K562 (cell line): ENCODE results near the gene BNC2. TPM values are rescaled to one million over a fixed set of nuclear protein-coding genes. Genes with fewer than 3 reads are reported as not detected.

Experiments used
- CC2D1A ChIP-seq: fragments of 450-650 bp; IDR thresholded peaks from 2 replicates; pipeline ENCODE4 v1.6.1; 2017; ENCODE audit warnings: mild to moderate bottlenecking
- CREB3L1 ChIP-seq: fragments of 450-650 bp; IDR thresholded peaks from 2 replicates; pipeline ENCODE4 v1.6.1; 2014; ENCODE audit warnings: low read depth, mild to moderate bottlenecking, moderate library complexity, borderline replicate concordance
- EWSR1 ChIP-seq: fragments of 450-650 bp; IDR thresholded peaks from 2 replicates; pipeline ENCODE4 v1.6.1; 2018; ENCODE audit warnings: borderline replicate concordance, mild to moderate bottlenecking, low read depth, moderate library complexity; ENCODE audit not compliant: partially characterized antibody
- MLX ChIP-seq, 2 experiments: fragments of 450-650 bp in 1 of 2; sonication (generic) in 1 of 2; formaldehyde crosslinking; conservative IDR thresholded peaks; 2 replicates each; pipeline versions ENCODE4 v1.4.0 to v1.8.1; 2020 to 2022; ENCODE audit warnings: mild to moderate bottlenecking in 1 of 2, missing genetic modification reagents in 1 of 2
- MNT ChIP-seq, 2 experiments: fragments of 450-650 bp; conservative IDR thresholded peaks; 2 replicates each; pipeline ENCODE4 v1.6.1; 2017; ENCODE audit warnings: mild to moderate bottlenecking in 2 of 2, moderate library complexity in 2 of 2
- PREB ChIP-seq: sonication (generic); formaldehyde crosslinking; IDR thresholded peaks from 2 replicates; pipeline ENCODE4 v1.8.1; 2023; ENCODE audit warnings: mild to moderate bottlenecking, missing genetic modification reagents
- SMC3 ChIP-seq: conservative IDR thresholded peaks from 2 replicates; pipeline ENCODE4 v1.6.1; 2011; ENCODE audit warnings: low read depth, low read length, improper control_type of control experiment; ENCODE audit not compliant: insufficient read depth
- TEAD2 ChIP-seq: fragments of 450-650 bp; IDR thresholded peaks from 2 replicates; pipeline ENCODE4 v1.6.1; 2016; ENCODE audit warnings: missing genetic modification characterization, control low read depth, missing compliant biosample characterization
- THRA ChIP-seq: fragments of 450-650 bp; IDR thresholded peaks from 2 replicates; pipeline ENCODE4 v1.6.1; 2017; ENCODE audit warnings: mild to moderate bottlenecking, moderate library complexity
- ZNF133 ChIP-seq: fragments of 250-450 bp; sonication (Bioruptor Pico); IDR thresholded peaks from 2 replicates; pipeline ENCODE4 v1.4.0; 2020; ENCODE audit warnings: mild to moderate bottlenecking
- ZNF263 ChIP-seq: sonication (generic); formaldehyde crosslinking; IDR thresholded peaks from 2 replicates; pipeline ENCODE4 v1.8.0; 2022; ENCODE audit warnings: mild to moderate bottlenecking, missing genetic modification reagents, borderline replicate concordance
- polyA plus RNA-seq, 8 experiments: library from polyadenylated mRNA; depleted of rRNA in 4 of 8; stranded (reverse) in 5 of 8; unstranded in 3 of 8; fragments of >200 nt; fragmentation: Nextera tagmentation in 2 of 8; fragmentation: Illumina TruSeq in 1 of 8; extraction: Ambion mirVana in 2 of 8; extraction: Trizol in 1 of 8; gene quantifications; 2 replicates each; pipeline versions ENCODE4 v1.2.1 to v1.2.3, GENCODE V29; 2011 to 2014; ENCODE audit warnings: inconsistent platforms in 1 of 8, missing spikeins in 1 of 8
- total RNA-seq, 7 experiments: library from RNA; depleted of rRNA in 6 of 7; stranded (reverse); fragments of >200 nt in 6 of 7; fragmentation: Illumina TruSeq in 2 of 7; extraction: Trizol in 2 of 7; gene quantifications; 2 replicates each; pipeline versions ENCODE4 v1.2.1 to v1.2.3, GENCODE V29; 2011 to 2021; ENCODE audit warnings: low replicate concordance in 1 of 7

The BNC2 gene
- total and polyA plus RNA-seq, 9 of the 15 experiments (the other 6 are each of a cell fraction or from before 2014, with no cell fraction given) = not detected

- no peak for TF ChIP-seq MNT (conservative IDR thresholded peaks at IDR 0.05)
- no peak for TF ChIP-seq MLX (CRISPR knock-in tag; conservative IDR thresholded peaks at IDR 0.05)
- no peak for TF ChIP-seq PREB (CRISPR knock-in tag)
- TF ChIP-seq SMC3 = no peak
- no peak for TF ChIP-seq ZNF263 (CRISPR knock-in tag)
- TF ChIP-seq EWSR1 = no peak
- TF ChIP-seq CC2D1A = no peak
- TF ChIP-seq TEAD2 (tag) = no peak
- TF ChIP-seq THRA = no peak
- TF ChIP-seq CREB3L1 = no peak
- no peak for TF ChIP-seq ZNF133 (CRISPR knock-in tag)
Observed at GRCh38 chr9:16553869-16554540, 316.5 kb downstream of the BNC2 start (continued).
